Measurements from ENCODE around the gene RREB1.

DNA sequence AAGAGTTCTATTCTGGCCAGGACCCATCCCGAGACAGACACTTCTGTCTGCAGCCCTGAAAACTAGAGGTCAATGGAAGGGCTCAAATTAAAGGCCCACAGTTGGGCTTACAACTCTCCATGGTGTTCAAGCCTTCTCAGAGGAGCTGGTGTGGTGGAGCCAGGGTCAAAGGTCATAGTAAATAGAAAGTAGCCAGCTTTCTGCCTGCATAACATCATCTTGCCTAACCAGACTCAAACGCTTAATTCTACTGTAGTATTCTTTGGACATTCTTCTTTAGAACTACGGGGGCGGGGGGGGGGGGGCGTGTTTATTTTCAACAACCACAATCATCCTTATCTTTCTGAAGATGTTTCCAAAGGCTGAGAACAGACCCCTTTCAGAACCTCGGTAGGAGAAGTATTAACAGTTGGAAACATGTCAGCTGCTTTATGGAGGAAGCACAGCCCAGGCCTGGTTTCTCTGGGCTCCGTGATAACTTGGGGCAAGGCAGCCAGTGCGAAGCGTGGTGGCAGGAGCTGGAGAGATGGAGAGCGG, 1.5 kb upstream of the RREB1 start:
- TF ChIP-seq CTCF (IDR thresholded peaks at IDR 0.05; ENCODE audit: insufficient read depth, low read depth, low read length) = no peak
- TF ChIP-seq EZH2 (IDR thresholded peaks at IDR 0.05; ENCODE audit: insufficient read depth, low read length) = no peak
